Lung microvascular endothelial cell (primary cell): Measurements from ENCODE around the gene EPC2. TPM values are rescaled to one million over a fixed set of nuclear protein-coding genes. Genes with fewer than 3 reads are reported as not detected.
"Not testable (repeated sequence)": the region's sequence is repeated elsewhere in the genome, so short reads cannot be mapped to it uniquely, and the experiment has no call there.

ENCODE experiments used
- DNase-seq, 2 donors: peaks; one replicate each; pipeline versions ENCODE4 v3.0.0 to v3.0.0-alpha.2; 2010; ENCODE audit warnings: low read depth in 2 of 2
- total RNA-seq: library from RNA; depleted of rRNA; stranded (reverse); fragments of >200 nt; gene quantifications from 2 replicates; pipeline ENCODE4 v1.2.1, GENCODE V29; 2014

EPC2 gene
- total RNA-seq, 1 donor from 2014 or later, result 19.0 TPM

- peak; percentile 21 to 33 for DNase-seq
Measured at GRCh38 chr2:148674063-148675020, 29.8 kb downstream of the EPC2 start.

GRCh38 chr2:148675708-148676107, 31.2 kb downstream of the EPC2 start:
- DNase-seq, result peak; percentile 50 to 52

- DNase-seq, result not testable (repeated sequence)
Measured at GRCh38 chr2:148678302-148679179, 34.0 kb downstream of the EPC2 start.

GRCh38 chr2:148680462-148680861, 35.9 kb downstream of the EPC2 start:
- DNase-seq, result peak in 1 of 2 donors; percentile 22

GRCh38 chr2:148681443-148681842, 36.9 kb downstream of the EPC2 start:
- DNase-seq, result no peak

GRCh38 chr2:148681862-148682261, 37.3 kb downstream of the EPC2 start:
- DNase-seq, result not testable (repeated sequence)

- no peak for DNase-seq
Measured at GRCh38 chr2:148684507-148684906, 40.0 kb downstream of the EPC2 start.

GRCh38 chr2:148687543-148687942, 43.0 kb downstream of the EPC2 start:
- no peak for DNase-seq

GRCh38 chr2:148688011-148688410, 43.5 kb downstream of the EPC2 start:
- DNase-seq, result not testable (repeated sequence)

GRCh38 chr2:148696985-148697384, 52.4 kb downstream of the EPC2 start:
- no peak for DNase-seq

- DNase-seq, result no peak
Measured at GRCh38 chr2:148699830-148700229, 55.3 kb downstream of the EPC2 start.

GRCh38 chr2:148701039-148701438, 56.5 kb downstream of the EPC2 start:
- no peak for DNase-seq

- DNase-seq, result no peak
Measured at GRCh38 chr2:148701877-148702276, 57.3 kb downstream of the EPC2 start.

- DNase-seq, result no peak
Measured at GRCh38 chr2:148702475-148702874, 57.9 kb downstream of the EPC2 start.

GRCh38 chr2:148704247-148704646, 59.7 kb downstream of the EPC2 start:
- no peak for DNase-seq

- no peak for DNase-seq
Measured at GRCh38 chr2:148716378-148716920, 71.9 kb downstream of the EPC2 start.

GRCh38 chr2:148718039-148718438, 73.5 kb downstream of the EPC2 start:
- no peak for DNase-seq

GRCh38 chr2:148719195-148719749, 74.7 kb downstream of the EPC2 start:
- no peak for DNase-seq

GRCh38 chr2:148719941-148720436, 75.4 kb downstream of the EPC2 start:
- no peak for DNase-seq

- no peak for DNase-seq
Measured at GRCh38 chr2:148720501-148721001, 76.0 kb downstream of the EPC2 start.

- DNase-seq, result no peak
Measured at GRCh38 chr2:148721520-148721931, 77.0 kb downstream of the EPC2 start.
